Renal pelvis (tissue), 4 donors: ENCODE results near the gene CA7. TPM values are rescaled to one million over a fixed set of nuclear protein-coding genes. Genes with fewer than 3 reads are reported as not detected.

ENCODE experiments used
- DNase-seq: peaks from one replicate; pipeline ENCODE4 v3.0.0-alpha.2; 2013
- polyA plus RNA-seq, 3 donors: library from polyadenylated mRNA; unstranded; fragments of 120-200 nt; gene quantifications; one replicate each; pipeline ENCODE4 v1.2.1, GENCODE V29; 2013; ENCODE audit not compliant: insufficient read length in 3 of 3

The CA7 gene
- polyA plus RNA-seq, 3 donors = 0.16 to 0.73 (median 0.61) TPM

DNA sequence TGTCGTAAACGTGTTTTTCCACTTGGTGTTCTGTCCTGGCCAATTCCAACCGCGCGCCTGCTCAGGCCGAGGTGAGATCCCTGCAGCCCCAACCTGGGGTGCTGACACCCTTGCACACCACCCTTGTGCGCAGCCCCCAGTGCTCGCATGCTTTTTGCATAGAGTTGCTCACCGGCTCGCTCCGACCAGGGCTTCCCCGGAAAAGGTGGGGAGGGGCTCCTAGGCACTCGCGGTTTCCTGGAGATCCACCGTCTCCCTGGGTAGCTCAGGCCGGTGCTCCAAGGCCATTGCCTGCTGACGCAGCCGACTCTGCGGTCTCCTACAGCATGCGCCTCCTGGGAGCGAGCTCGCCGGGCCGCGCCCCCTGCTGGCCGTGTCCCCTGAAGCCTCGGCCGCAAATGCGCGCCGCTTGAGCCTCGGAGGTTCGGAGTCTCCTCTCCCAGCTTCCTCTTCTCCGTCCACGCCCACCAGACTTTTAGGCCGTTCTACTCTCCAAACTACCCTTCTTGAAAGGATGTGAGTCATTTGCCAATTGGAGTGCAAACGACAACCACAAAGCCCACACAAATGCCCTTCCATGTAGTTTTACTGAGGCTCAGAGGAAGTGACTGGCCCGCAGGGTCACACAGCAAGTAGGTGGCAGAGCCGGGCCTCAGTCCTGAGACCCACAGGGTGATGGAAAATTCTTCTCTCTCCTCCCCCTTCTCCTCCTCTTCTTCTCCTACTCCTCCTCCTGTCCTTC, 28.9 kb downstream of the CA7 start:
- peak; percentile 72 for DNase-seq

- no peak for DNase-seq
These were observed 29.5 kb downstream of the CA7 start for GRCh38 chr16:66873685-66874055.

DNA sequence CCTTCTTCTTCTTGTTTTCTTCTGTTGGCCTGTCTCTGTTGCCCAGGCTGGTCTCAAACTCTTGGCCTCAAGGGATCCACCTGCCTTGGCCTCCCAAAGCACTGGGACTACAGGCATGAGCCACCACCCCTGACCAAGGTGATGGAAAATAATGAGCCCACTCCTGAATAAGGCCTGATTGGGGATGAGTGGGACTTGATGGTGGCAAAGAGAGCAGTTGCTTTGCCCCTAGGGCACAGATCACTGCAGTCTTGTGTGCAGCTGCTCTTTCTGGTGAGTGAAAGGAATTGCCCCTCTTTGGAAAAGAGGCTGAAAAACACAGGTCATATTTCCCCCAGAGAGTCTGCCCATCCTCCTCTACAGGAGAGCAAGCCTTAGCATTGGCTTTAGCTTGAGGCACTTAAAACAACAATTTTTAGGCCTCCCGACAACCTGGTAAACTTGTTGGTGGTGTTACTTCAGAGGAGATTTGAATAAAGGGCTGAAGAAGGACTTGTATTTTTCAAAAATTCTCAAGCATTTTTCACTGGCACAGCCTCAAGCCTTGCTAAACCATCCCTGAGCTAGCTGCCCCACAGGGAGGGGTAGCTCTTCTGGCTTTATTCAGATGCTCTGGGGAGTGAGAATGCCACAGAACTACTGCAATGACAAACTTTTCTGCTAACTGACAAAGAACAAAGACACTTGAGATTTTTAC, 30.0 kb downstream of the CA7 start:
- no peak for DNase-seq

- no peak for DNase-seq
These were observed 33.9 kb downstream of the CA7 start for GRCh38 chr16:66878067-66878466.

DNA sequence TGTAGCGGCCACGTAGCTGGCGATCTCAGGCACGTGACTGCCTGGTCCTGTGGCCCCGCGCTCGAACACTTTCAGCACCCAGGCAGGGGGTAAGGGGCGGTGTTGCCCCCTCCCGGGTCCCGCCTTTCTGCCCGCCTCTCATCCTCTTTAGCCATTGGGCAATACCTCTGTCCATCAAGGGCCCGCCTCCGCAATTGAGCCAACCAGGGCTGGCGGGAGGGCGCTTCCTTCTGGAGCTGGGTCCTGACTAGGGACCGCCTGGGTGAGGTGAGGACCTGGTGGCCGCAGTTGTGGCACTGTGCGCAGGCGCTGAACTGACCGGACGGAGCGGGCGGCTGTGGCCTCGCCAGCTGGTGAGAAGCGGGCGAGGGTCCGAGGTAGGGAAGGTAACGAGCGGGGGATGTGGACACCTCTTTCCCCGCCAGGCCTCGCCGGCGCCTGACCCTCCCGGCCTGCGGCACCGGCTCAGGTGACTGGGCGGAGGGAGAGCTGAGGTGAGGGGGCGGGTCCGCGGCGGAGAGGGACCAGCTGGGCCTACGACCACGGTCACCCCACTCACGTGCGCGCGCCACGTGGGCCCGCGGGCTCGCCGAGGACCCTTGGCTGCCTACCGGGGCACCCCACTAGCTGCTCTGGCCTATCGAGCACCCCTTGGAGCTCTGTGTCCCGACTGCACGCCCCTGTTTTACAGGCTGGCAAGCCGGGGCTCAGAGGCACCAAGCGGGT, 36.2 kb downstream of the CA7 start, which contains the start of gene PDP2:
PDP2 (plus strand) TSS at position 228 of the 726 bp plus-strand sequence. CDS start 3,770 bp downstream, outside the sequence.
- peak; percentile 95 for DNase-seq

DNA sequence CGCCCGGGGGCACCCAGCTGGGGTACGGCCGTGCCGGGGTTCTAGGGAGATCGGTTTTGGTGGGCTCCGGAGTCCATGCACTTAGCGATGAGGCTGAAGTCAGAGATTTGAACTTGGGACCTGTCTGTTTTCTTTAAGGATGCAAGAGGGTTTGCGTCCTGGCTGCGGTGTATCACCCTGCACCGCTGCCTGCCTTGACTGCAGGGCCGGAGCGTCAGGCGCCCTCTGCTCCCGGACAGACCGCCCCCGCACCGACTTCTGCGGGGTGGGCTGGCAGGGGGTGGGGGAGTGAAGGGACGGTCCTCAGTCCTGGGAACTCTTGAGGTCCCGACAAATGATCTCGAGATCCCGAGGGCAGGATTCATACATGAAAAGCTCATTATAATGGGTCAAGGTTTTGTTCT, 36.8 kb downstream of the CA7 start:
- no peak for DNase-seq

DNA sequence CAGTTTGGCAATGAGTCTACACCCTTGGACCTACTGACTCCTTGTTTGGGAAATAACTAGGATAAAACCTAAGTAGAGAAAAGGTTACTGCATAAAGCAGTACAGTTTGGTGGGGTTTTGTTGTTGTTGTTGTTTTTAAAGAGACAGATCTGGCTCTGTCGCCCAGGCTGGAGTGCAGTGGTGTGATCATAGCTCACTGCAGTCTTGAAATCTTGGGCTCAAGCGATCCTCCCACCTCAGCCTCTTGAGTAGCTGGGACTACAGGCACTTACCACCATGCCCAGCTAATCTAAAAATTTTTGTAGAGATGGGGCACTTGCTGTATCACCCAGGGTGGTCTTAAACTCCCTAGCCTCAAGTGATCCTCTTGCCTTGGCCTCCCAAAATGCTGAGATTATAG, 37.3 kb downstream of the CA7 start:
- no peak for DNase-seq

DNA sequence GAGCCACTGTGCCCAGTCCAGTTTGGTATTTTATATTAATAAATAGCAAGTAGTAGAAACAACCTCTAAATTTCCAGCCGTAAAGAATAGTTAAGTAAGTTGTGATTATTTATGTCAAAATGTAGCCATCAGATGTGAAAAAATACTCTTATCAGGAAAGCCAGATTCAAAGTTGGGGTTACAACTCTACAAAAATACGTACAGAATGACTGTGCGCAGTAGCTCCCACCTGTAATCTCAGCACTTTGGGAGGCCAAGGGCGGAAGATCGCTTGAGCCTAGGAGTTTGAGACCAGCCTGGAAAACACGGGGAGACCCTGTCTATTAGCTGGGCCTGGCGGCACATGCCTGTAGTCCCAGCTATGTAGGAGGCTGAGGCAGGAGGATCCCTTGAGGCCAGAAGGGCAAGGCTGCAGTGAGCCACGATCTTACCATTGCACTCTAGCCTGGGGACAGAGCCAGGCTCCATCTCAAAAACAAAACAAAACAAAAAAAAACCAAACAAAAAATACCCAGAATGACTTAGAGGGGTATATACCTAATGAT, 37.8 kb downstream of the CA7 start:
- no peak for DNase-seq

DNA sequence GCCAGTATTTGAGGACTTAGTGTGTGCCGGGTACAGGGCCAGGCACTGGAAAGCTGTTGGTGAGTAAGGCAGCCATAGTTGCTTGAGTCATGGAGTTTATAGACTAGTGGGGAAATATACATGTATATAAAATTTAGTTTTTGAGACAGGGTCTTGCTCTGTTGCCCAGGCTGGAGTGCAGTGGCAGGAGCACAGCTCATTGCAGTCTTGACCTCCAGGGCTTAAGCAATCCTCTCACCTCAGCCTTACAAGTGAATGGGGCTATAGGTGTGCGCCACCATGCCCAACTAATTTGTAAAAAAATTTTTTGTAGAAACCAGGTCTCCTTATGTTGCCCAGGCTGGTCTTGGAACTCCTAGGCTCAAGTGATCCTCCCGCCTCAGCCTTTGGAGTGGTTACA, 38.5 kb downstream of the CA7 start:
- no peak for DNase-seq

GRCh38 chr16:66885491-66885890, 41.3 kb downstream of the CA7 start:
- no peak for DNase-seq

DNA sequence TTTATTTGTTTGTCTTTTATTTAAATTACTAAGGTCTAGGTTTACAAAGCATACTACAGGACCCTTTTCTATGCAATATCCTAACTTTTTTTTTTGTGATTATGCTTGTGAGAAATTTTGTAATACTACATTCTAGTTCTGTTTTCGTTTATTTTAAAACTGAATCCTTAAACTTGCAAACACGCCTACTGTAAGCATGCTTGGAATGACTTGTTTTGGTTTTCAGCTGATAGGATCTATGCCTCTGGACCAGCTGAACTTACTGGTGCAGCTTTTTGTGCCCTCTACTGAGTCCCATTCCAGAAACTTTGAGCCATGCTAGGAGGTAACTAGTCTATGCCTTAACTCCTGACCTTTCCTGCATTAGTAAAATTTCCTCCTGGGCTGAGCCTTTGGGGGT, 42.1 kb downstream of the CA7 start:
- no peak for DNase-seq

- no peak for DNase-seq
These were observed 42.7 kb downstream of the CA7 start for GRCh38 chr16:66886914-66887313.

GRCh38 chr16:66888647-66889615, 44.7 kb downstream of the CA7 start:
- DNase-seq = no peak

DNA sequence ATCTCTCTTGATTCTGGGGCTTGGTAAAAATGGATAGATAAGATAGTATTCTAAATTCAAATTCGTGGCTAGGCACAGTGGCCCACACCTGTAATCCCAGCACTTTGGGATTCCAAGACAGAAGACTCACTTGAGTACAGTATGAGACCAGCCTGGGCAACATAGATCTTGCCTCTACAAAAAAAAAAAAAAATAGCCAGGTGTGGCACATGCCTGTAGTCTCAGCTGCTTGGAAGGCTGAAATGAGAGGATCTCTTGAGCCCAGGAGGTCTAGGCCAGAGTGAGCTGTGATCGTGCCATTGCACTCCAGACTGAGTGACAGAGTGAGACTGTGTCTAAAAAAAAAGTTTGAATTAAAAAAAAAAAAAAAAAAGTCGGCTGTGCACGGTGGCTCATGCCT, 45.4 kb downstream of the CA7 start:
- no peak for DNase-seq

- DNase-seq = no peak
These were observed 46.6 kb downstream of the CA7 start for GRCh38 chr16:66890799-66891198.

GRCh38 chr16:66891360-66891759, 47.1 kb downstream of the CA7 start:
- DNase-seq = no peak

DNA sequence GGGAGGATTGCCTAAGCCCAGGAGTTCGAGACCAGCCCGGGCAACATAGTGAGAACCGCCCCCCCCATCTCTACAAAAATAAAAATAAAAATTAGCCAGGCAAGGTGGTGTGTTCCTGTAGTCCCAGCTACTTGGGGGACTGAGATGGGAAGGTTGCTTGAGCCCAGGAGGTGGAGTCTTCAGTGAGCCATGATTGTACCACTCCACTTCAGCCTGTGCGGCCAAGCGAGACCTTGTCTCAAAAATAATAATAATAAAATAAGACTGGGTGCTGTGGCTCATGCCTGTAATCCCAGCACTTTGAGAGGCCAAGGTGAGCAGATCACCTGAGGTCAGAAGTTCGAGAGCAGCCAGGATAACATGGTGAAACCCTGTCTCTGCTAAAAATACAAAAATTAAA, 47.6 kb downstream of the CA7 start:
- DNase-seq = no peak

GRCh38 chr16:66894055-66894454, 49.8 kb downstream of the CA7 start:
- DNase-seq = no peak

GRCh38 chr16:66894948-66895688, 50.9 kb downstream of the CA7 start:
- DNase-seq = peak; percentile 78

DNA sequence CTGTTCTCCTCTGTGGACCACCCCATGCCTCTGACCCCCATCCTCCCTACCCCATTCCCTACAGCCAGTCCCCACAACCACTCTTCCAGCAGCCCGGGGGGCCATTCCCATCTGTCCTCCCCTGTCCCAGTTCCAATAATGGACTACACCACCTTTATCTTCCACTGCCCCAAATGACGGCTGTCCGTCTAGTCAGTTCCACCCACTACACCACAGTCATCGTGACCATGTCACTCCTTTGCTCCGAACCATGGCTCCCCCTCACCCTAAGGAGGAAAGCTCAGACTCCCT, 51.4 kb downstream of the CA7 start:
- DNase-seq = no peak

GRCh38 chr16:66895999-66896398, 51.8 kb downstream of the CA7 start:
- no peak for DNase-seq
